Ovary (tissue), 9 donors: ENCODE results near the gene SPOCK1. TPM values are rescaled to one million over a fixed set of nuclear protein-coding genes. Genes with fewer than 3 reads are reported as not detected.

Source experiments
- DNase-seq, 5 donors: peaks; one replicate each; pipeline ENCODE4 v3.0.0-alpha.2; 2019 to 2020
- H3K27ac ChIP-seq, 2 donors: fragments of 200-600 bp; one replicate each; pipeline versions ENCODE4 v1.5.1 to v1.8.0; 2019 to 2022
- H3K27me3 ChIP-seq: fragments of 200-600 bp; one replicate; pipeline ENCODE4 v1.8.0; 2022
- H3K36me3 ChIP-seq: fragments of 200-600 bp; sonication (generic); one replicate; pipeline ENCODE4 v1.5.1; 2019
- H3K4me1 ChIP-seq: one replicate; pipeline ENCODE4 v1.8.1; 2013; ENCODE audit warnings: mild to moderate bottlenecking, moderate library complexity; ENCODE audit not compliant: insufficient read depth
- H3K4me3 ChIP-seq: fragments of 200-600 bp; sonication (generic); one replicate; pipeline ENCODE4 v1.5.1; 2017
- H3K9me3 ChIP-seq, 2 donors: fragments of 200-600 bp in 1 of 2; sonication (generic) in 1 of 2; one replicate each; pipeline versions ENCODE4 v1.5.1 to v1.8.1; 2013 to 2019; ENCODE audit warnings: mild to moderate bottlenecking in 1 of 2, moderate library complexity in 1 of 2
- EP300 ChIP-seq: sonication (generic); formaldehyde crosslinking; IDR thresholded peaks from one replicate; pipeline ENCODE4 v1.6.1; 2017; ENCODE audit warnings: antibody characterized with exemption
- POLR2A ChIP-seq: fragments of 450-650 bp; IDR thresholded peaks from one replicate; pipeline ENCODE4 v1.6.1; 2017; ENCODE audit warnings: antibody characterized with exemption, mild to moderate bottlenecking, moderate library complexity
- WGBS, 3 donors: extraction: QIAGEN DNeasy Blood & Tissue Kit in 1 of 3; methylation state at CpG; one replicate each; pipeline versions ENCODE4 v1.1.5 to v1.1.7; 2013 to 2017; 5-methylcytosine and 5-hydroxymethylcytosine counted together
- intact Hi-C, 4 donors: fragments of 100-400 bp; cut with DNase I; formaldehyde crosslinking; loops; one replicate each; pipeline versions ENCODE4 v1.11.0 to v1.15.1; 2022 to 2023
- polyA plus RNA-seq, 2 donors: library from polyadenylated mRNA; stranded (reverse); fragments of 200-250 nt in 1 of 2; fragments of 350-450 nt in 1 of 2; fragmentation: Illumina TruSeq in 1 of 2; extraction: RNeasy Lipid Tissue Mini Kit (QIAGEN cat#74804) in 1 of 2; gene quantifications; one replicate each; pipeline ENCODE4 v1.2.3, GENCODE V29; 2013 to 2014
- small RNA-seq: library from RNA; depleted of rRNA; stranded (forward); fragments of <200 nt; gene quantifications from one replicate; pipeline ENCODE3, GENCODE V24; 2016
- total RNA-seq, 7 donors: library from RNA; depleted of rRNA in 2 of 7; stranded (reverse); fragments of >200 nt in 2 of 7; fragmentation: NEBNext Ultra II Directional in 3 of 7; extraction: Animal tissue kit (Norgen Biotek cat#: 25700) in 3 of 7; gene quantifications; one replicate each; pipeline versions ENCODE4 v1.1.0 to v1.2.4, GENCODE V29; 2016 to 2023
- TF ChIP-seq, protein P1 (sequence below), 3 donors: fragments of 450-650 bp in 2 of 3; fragments of 200-600 bp in 1 of 3; IDR thresholded peaks; one replicate each; pipeline versions ENCODE4 v1.5.1 to v1.8.0; 2016 to 2022; ENCODE audit warnings: antibody characterized with exemption in 3 of 3, mild to moderate bottlenecking in 1 of 3
- donor health status: DM: no; HTN: no; CAD: no; lungs with moderate emphysema.
- donor health status: DM: no; HTN: no; CAD: no.
- donor health status: Bipolar disorder and iron deficiency.
- donor health status: DM: yes; HTN: yes; CAD: no.
- donor health status: DM: no; HTN: no; CAD: no.
- donor health status: DM: yes; HTN: yes; CAD: no.

The SPOCK1 gene
- total and polyA plus RNA-seq, 9 donors = 1.3 to 42.6 (median 10.8) TPM

DNA sequence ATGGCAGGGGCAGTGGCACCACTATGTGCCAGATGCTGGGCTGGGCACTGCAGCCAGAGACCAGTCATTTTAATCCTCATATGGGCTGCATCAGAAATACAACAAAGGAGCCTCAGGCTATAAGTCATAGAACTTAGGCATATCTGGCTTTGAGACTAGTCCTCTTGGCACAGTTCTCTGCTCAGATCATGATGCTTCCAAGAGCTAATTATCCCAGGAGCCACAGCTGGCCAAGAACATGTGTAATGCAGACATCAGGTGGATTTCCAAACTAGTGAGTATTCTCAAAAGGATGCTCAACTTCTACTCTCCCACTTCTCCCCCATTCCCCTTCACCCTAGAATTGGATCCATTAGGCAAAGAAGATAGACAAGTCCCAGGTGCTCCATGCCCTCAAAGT, 571.6 kb downstream of the SPOCK1 start:
- Histone ChIP-seq H3K4me3 (no peak overlapping the region), H3K36me3 (no peaks in the 10 kb centered on the region), H3K27me3 (no peaks in the 10 kb centered on the region), H3K9me3 (no peaks in the 10 kb centered on the region), H3K27ac (no peak overlapping the region), H3K4me1 (no peaks in the 10 kb centered on the region)
- no peak for DNase-seq
- intact Hi-C loops = no loop called here
- TF ChIP-seq, protein P1, sequence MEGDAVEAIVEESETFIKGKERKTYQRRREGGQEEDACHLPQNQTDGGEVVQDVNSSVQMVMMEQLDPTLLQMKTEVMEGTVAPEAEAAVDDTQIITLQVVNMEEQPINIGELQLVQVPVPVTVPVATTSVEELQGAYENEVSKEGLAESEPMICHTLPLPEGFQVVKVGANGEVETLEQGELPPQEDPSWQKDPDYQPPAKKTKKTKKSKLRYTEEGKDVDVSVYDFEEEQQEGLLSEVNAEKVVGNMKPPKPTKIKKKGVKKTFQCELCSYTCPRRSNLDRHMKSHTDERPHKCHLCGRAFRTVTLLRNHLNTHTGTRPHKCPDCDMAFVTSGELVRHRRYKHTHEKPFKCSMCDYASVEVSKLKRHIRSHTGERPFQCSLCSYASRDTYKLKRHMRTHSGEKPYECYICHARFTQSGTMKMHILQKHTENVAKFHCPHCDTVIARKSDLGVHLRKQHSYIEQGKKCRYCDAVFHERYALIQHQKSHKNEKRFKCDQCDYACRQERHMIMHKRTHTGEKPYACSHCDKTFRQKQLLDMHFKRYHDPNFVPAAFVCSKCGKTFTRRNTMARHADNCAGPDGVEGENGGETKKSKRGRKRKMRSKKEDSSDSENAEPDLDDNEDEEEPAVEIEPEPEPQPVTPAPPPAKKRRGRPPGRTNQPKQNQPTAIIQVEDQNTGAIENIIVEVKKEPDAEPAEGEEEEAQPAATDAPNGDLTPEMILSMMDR (IDR thresholded peaks at IDR 0.05) = no peak
- TF ChIP-seq POLR2A (no peak), EP300 (no peak)

GRCh38 chr5:136926073-136926472, 573.1 kb downstream of the SPOCK1 start:
- Histone ChIP-seq H3K4me3 (no peak overlapping the region), H3K9me3 (no peaks in the 10 kb centered on the region), H3K27ac (no peak overlapping the region), H3K36me3 (no peaks in the 10 kb centered on the region), H3K27me3 (no peaks in the 10 kb centered on the region), H3K4me1 (no peaks in the 10 kb centered on the region)
- WGBS, 3 donors = 61 to 79% (median 77%) methylated on average over 2 of the region's 2 CpGs
- intact Hi-C loops = no loop called here
- no peak for DNase-seq
- TF ChIP-seq EP300 (no peak), POLR2A (no peak)
- TF ChIP-seq, protein P1 (IDR thresholded peaks at IDR 0.05) = no peak

Small RNA genes within 50 kb of the gene (small RNA-seq; reads per million reads assigned to genes)
- not detected for gene RNA5SP193

Other genes starting within 250 kb of the SPOCK1 start
- 10 to 100 TPM in 2 of 7 donors, 1 to 10 TPM in 5; 5.0 to 15.7 (median 8.7) TPM for gene KLHL3, start 236.8 kb upstream of the SPOCK1 start, total RNA-seq
- gene KLHL3, start 236.8 kb upstream of the SPOCK1 start, polyA plus RNA-seq = 10 to 100 TPM in 1 of 2 donors, 1 to 10 TPM in 1; 2.9 to 11.5 TPM